HEK293 (cell line): ENCODE results near the gene EIF2D.

Source experiments
- EGR2 ChIP-seq: fragments of 450-650 bp; formaldehyde crosslinking; IDR thresholded peaks from 2 replicates; pipeline ENCODE4 v1.5.1; 2016; ENCODE audit warnings: low read depth, missing biosample characterization, missing genetic modification characterization
- GLIS1 ChIP-seq: fragments of 450-650 bp; formaldehyde crosslinking; IDR thresholded peaks from 2 replicates; pipeline ENCODE4 v1.5.1; 2016; ENCODE audit warnings: missing biosample characterization, missing genetic modification characterization
- KLF1 ChIP-seq: fragments of 450-650 bp; formaldehyde crosslinking; IDR thresholded peaks from 2 replicates; pipeline ENCODE4 v1.5.1; 2016; ENCODE audit warnings: missing biosample characterization, missing genetic modification characterization
- KLF8 ChIP-seq: fragments of 450-650 bp; formaldehyde crosslinking; IDR thresholded peaks from 2 replicates; pipeline ENCODE4 v1.5.1; 2016; ENCODE audit warnings: missing biosample characterization, missing genetic modification characterization
- OSR2 ChIP-seq: fragments of 450-650 bp; formaldehyde crosslinking; IDR thresholded peaks from 2 replicates; pipeline ENCODE4 v1.5.1; 2016; ENCODE audit warnings: missing biosample characterization, missing genetic modification characterization
- SALL2 ChIP-seq: fragments of 450-650 bp; formaldehyde crosslinking; IDR thresholded peaks from 2 replicates; pipeline ENCODE4 v1.5.0; 2017; ENCODE audit warnings: missing biosample characterization, mild to moderate bottlenecking, missing genetic modification characterization, borderline replicate concordance
- SCRT2 ChIP-seq: fragments of 450-650 bp; formaldehyde crosslinking; IDR thresholded peaks from 2 replicates; pipeline ENCODE4 v1.5.1; 2016; ENCODE audit warnings: missing biosample characterization, missing genetic modification characterization
- SP7 ChIP-seq: fragments of 450-650 bp; formaldehyde crosslinking; IDR thresholded peaks from 2 replicates; pipeline ENCODE4 v1.5.1; 2016; ENCODE audit warnings: missing biosample characterization, missing genetic modification characterization
- ZNF169 ChIP-seq: fragments of 450-650 bp; formaldehyde crosslinking; IDR thresholded peaks from 2 replicates; pipeline ENCODE4 v1.5.1; 2016; ENCODE audit warnings: missing biosample characterization, missing genetic modification characterization
- ZNF184 ChIP-seq: fragments of 450-650 bp; IDR thresholded peaks from 2 replicates; pipeline ENCODE4 v1.5.1; 2018; ENCODE audit warnings: missing biosample characterization, mild to moderate bottlenecking, missing genetic modification characterization
- ZNF266 ChIP-seq: fragments of 450-650 bp; formaldehyde crosslinking; IDR thresholded peaks from 2 replicates; pipeline ENCODE4 v1.5.1; 2016; ENCODE audit warnings: missing biosample characterization, missing genetic modification characterization, low read depth
- ZNF341 ChIP-seq: fragments of 450-650 bp; formaldehyde crosslinking; IDR thresholded peaks from 2 replicates; pipeline ENCODE4; 2016; ENCODE audit warnings: low read depth, missing biosample characterization, missing genetic modification characterization
- ZNF354C ChIP-seq: fragments of 450-650 bp; formaldehyde crosslinking; IDR thresholded peaks from 2 replicates; pipeline ENCODE4 v1.5.1; 2016; ENCODE audit warnings: missing biosample characterization, missing genetic modification characterization, low read depth, borderline replicate concordance
- ZNF473 ChIP-seq: fragments of 450-650 bp; formaldehyde crosslinking; IDR thresholded peaks from 2 replicates; pipeline ENCODE4 v1.5.1; 2017; ENCODE audit warnings: missing biosample characterization, missing genetic modification characterization
- ZNF501 ChIP-seq: fragments of 450-650 bp; formaldehyde crosslinking; IDR thresholded peaks from 2 replicates; pipeline ENCODE4 v1.5.1; 2016; ENCODE audit warnings: missing biosample characterization, missing genetic modification characterization
- ZNF600 ChIP-seq: fragments of 450-650 bp; formaldehyde crosslinking; IDR thresholded peaks from 2 replicates; pipeline ENCODE4 v1.5.1; 2016; ENCODE audit warnings: missing biosample characterization, missing genetic modification characterization
- ZNF629 ChIP-seq: fragments of 450-650 bp; formaldehyde crosslinking; IDR thresholded peaks from 2 replicates; pipeline ENCODE4 v1.5.1; 2017; ENCODE audit warnings: missing biosample characterization, missing genetic modification characterization
- TF ChIP-seq, protein P1 (sequence below): fragments of 450-650 bp; formaldehyde crosslinking; IDR thresholded peaks from 2 replicates; pipeline ENCODE4 v1.5.1; 2016; ENCODE audit warnings: missing biosample characterization, missing genetic modification characterization
- TF ChIP-seq, protein P2 (sequence below): fragments of 450-650 bp; IDR thresholded peaks from 2 replicates; pipeline ENCODE4 v1.5.1; 2018; ENCODE audit warnings: missing biosample characterization, missing genetic modification characterization
- TF ChIP-seq, protein P3 (sequence below): fragments of 450-650 bp; formaldehyde crosslinking; IDR thresholded peaks from 2 replicates; pipeline ENCODE4 v1.5.0; 2017; ENCODE audit warnings: missing biosample characterization, missing genetic modification characterization, borderline replicate concordance
- TF ChIP-seq, protein P4 (sequence below): fragments of 450-650 bp; formaldehyde crosslinking; IDR thresholded peaks from 2 replicates; pipeline ENCODE4 v1.5.1; 2016; ENCODE audit warnings: missing biosample characterization, missing genetic modification characterization
- TF ChIP-seq, protein P5 (sequence below): fragments of 450-650 bp; formaldehyde crosslinking; IDR thresholded peaks from 2 replicates; pipeline ENCODE4 v1.5.1; 2016; ENCODE audit warnings: missing biosample characterization, missing genetic modification characterization
- TF ChIP-seq, protein P6 (sequence below): fragments of 450-650 bp; formaldehyde crosslinking; conservative IDR thresholded peaks from 2 replicates; pipeline ENCODE4 v1.5.1; 2016; ENCODE audit warnings: low read depth, missing biosample characterization, missing genetic modification characterization
- TF ChIP-seq, protein P7 (sequence below): fragments of 450-650 bp; formaldehyde crosslinking; IDR thresholded peaks from 2 replicates; pipeline ENCODE4; 2016; ENCODE audit warnings: missing biosample characterization, missing genetic modification characterization

EIF2D gene

DNA sequence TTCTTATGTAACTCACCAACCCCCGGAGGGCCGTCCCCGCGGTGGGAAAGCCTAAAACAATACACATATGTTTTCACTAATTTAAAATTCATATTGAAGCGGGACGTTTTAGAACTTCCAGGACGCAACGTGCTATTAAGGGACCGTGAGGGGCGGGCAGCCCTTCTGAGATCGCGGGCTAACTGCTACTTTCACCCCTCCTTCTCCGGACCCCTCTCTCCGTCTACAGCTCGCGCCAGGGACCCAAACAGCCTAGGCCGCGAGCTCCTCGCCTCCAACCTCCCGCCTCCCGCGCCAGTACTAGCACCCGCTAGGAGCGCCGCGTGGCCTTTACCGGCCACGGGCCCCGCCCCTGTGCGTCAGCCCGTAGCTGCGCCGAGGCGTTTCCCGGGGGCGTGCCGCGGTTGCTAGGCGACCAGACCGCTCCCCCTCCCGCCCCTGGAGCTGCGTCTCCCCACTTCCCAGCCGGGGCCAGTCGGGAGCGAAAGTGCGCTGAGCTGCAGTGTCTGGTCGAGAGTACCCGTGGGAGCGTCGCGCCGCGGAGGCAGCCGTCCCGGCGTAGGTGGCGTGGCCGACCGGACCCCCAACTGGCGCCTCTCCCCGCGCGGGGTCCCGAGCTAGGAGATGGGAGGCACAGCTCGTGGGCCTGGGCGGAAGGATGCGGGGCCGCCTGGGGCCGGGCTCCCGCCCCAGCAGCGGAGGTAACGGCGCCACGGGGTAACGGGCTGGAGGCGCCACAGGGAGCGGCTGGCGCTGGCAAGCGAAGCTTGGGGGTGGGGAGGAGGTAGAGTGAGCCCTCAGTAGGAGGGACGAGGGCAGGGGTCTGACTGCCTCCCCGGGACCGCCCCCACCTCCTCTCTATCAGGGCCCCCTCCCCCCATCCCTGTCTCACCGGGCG lies 23.1 kb upstream of the EIF2D start, which contains the start of gene DYRK3 (continued):
- TF ChIP-seq ZNF169 (tag by site-specific recombination) (no peak), ZNF266 (tag by site-specific recombination) (no peak), ZNF184 (tag by site-specific recombination) (no peak), GLIS1 (tag by site-specific recombination) (peak; percentile 88), ZNF341 (tag by site-specific recombination) (peak; percentile 86), KLF1 (tag by site-specific recombination) (peak; percentile 95), SP7 (tag by site-specific recombination) (peak; percentile 87), KLF8 (peak; percentile 97; the same call in 1 of the 2 replicates), ZNF473 (tag by site-specific recombination) (no peak), ZNF600 (tag by site-specific recombination) (peak; percentile 98), ZNF354C (no peak), ZNF629 (tag by site-specific recombination) (peak; percentile 37; the same call in 1 of the 2 replicates), SCRT2 (tag by site-specific recombination) (no peak), ZNF501 (tag by site-specific recombination) (peak; percentile 91; the same call in 1 of the 2 replicates), EGR2 (tag by site-specific recombination) (peak; percentile 95), OSR2 (tag by site-specific recombination) (no peak), SALL2 (tag by site-specific recombination) (no peak)
- TF ChIP-seq, protein P1, sequence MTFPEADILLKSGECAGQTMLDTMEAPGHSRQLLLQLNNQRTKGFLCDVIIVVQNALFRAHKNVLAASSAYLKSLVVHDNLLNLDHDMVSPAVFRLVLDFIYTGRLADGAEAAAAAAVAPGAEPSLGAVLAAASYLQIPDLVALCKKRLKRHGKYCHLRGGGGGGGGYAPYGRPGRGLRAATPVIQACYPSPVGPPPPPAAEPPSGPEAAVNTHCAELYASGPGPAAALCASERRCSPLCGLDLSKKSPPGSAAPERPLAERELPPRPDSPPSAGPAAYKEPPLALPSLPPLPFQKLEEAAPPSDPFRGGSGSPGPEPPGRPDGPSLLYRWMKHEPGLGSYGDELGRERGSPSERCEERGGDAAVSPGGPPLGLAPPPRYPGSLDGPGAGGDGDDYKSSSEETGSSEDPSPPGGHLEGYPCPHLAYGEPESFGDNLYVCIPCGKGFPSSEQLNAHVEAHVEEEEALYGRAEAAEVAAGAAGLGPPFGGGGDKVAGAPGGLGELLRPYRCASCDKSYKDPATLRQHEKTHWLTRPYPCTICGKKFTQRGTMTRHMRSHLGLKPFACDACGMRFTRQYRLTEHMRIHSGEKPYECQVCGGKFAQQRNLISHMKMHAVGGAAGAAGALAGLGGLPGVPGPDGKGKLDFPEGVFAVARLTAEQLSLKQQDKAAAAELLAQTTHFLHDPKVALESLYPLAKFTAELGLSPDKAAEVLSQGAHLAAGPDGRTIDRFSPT = peak; percentile 56; the same call in 1 of the 2 replicates
- TF ChIP-seq, protein P2, sequence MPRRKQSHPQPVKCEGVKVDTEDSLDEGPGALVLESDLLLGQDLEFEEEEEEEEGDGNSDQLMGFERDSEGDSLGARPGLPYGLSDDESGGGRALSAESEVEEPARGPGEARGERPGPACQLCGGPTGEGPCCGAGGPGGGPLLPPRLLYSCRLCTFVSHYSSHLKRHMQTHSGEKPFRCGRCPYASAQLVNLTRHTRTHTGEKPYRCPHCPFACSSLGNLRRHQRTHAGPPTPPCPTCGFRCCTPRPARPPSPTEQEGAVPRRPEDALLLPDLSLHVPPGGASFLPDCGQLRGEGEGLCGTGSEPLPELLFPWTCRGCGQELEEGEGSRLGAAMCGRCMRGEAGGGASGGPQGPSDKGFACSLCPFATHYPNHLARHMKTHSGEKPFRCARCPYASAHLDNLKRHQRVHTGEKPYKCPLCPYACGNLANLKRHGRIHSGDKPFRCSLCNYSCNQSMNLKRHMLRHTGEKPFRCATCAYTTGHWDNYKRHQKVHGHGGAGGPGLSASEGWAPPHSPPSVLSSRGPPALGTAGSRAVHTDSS (tag by site-specific recombination) = no peak
- TF ChIP-seq, protein P3, sequence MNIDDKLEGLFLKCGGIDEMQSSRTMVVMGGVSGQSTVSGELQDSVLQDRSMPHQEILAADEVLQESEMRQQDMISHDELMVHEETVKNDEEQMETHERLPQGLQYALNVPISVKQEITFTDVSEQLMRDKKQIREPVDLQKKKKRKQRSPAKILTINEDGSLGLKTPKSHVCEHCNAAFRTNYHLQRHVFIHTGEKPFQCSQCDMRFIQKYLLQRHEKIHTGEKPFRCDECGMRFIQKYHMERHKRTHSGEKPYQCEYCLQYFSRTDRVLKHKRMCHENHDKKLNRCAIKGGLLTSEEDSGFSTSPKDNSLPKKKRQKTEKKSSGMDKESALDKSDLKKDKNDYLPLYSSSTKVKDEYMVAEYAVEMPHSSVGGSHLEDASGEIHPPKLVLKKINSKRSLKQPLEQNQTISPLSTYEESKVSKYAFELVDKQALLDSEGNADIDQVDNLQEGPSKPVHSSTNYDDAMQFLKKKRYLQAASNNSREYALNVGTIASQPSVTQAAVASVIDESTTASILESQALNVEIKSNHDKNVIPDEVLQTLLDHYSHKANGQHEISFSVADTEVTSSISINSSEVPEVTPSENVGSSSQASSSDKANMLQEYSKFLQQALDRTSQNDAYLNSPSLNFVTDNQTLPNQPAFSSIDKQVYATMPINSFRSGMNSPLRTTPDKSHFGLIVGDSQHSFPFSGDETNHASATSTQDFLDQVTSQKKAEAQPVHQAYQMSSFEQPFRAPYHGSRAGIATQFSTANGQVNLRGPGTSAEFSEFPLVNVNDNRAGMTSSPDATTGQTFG (tag by site-specific recombination) = no peak
- TF ChIP-seq, protein P4, sequence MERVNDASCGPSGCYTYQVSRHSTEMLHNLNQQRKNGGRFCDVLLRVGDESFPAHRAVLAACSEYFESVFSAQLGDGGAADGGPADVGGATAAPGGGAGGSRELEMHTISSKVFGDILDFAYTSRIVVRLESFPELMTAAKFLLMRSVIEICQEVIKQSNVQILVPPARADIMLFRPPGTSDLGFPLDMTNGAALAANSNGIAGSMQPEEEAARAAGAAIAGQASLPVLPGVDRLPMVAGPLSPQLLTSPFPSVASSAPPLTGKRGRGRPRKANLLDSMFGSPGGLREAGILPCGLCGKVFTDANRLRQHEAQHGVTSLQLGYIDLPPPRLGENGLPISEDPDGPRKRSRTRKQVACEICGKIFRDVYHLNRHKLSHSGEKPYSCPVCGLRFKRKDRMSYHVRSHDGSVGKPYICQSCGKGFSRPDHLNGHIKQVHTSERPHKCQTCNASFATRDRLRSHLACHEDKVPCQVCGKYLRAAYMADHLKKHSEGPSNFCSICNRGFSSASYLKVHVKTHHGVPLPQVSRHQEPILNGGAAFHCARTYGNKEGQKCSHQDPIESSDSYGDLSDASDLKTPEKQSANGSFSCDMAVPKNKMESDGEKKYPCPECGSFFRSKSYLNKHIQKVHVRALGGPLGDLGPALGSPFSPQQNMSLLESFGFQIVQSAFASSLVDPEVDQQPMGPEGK (tag by site-specific recombination) = peak; percentile 97
- TF ChIP-seq, protein P5, sequence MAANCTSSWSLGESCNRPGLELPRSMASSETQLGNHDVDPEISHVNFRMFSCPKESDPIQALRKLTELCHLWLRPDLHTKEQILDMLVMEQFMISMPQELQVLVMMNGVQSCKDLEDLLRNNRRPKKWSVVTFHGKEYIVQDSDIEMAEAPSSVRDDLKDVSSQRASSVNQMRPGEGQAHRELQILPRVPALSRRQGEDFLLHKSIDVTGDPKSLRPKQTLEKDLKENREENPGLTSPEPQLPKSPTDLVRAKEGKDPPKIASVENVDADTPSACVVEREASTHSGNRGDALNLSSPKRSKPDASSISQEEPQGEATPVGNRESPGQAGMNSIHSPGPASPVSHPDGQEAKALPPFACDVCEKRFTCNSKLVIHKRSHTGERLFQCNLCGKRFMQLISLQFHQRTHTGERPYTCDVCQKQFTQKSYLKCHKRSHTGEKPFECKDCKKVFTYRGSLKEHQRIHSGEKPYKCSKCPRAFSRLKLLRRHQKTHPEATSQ = peak; percentile 55; the same call in 1 of the 2 replicates
- TF ChIP-seq, protein P6, sequence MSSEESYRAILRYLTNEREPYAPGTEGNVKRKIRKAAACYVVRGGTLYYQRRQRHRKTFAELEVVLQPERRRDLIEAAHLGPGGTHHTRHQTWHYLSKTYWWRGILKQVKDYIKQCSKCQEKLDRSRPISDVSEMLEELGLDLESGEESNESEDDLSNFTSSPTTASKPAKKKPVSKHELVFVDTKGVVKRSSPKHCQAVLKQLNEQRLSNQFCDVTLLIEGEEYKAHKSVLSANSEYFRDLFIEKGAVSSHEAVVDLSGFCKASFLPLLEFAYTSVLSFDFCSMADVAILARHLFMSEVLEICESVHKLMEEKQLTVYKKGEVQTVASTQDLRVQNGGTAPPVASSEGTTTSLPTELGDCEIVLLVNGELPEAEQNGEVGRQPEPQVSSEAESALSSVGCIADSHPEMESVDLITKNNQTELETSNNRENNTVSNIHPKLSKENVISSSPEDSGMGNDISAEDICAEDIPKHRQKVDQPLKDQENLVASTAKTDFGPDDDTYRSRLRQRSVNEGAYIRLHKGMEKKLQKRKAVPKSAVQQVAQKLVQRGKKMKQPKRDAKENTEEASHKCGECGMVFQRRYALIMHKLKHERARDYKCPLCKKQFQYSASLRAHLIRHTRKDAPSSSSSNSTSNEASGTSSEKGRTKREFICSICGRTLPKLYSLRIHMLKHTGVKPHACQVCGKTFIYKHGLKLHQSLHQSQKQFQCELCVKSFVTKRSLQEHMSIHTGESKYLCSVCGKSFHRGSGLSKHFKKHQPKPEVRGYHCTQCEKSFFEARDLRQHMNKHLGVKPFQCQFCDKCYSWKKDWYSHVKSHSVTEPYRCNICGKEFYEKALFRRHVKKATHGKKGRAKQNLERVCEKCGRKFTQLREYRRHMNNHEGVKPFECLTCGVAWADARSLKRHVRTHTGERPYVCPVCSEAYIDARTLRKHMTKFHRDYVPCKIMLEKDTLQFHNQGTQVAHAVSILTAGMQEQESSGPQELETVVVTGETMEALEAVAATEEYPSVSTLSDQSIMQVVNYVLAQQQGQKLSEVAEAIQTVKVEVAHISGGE (tag by site-specific recombination) = peak; percentile 44; the same call in 1 of the 2 replicates
- TF ChIP-seq, protein P7, sequence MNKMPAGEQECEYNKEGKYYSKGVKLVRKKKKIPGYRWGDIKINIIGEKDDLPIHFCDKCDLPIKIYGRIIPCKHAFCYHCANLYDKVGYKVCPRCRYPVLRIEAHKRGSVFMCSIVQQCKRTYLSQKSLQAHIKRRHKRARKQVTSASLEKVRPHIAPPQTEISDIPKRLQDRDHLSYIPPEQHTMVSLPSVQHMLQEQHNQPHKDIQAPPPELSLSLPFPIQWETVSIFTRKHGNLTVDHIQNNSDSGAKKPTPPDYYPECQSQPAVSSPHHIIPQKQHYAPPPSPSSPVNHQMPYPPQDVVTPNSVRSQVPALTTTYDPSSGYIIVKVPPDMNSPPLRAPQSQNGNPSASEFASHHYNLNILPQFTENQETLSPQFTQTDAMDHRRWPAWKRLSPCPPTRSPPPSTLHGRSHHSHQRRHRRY (tag by site-specific recombination) = no peak
